HUES64 (cell line): ENCODE results near the gene MBP.

Experiments used
- H3K27ac ChIP-seq: 2 replicates; pipeline ENCODE4 v1.7.0; 2013; ENCODE audit warnings: low read depth, low read length, inconsistent platforms
- H3K27me3 ChIP-seq: 2 replicates; pipeline ENCODE4 v1.6.1; 2013; ENCODE audit warnings: mild to moderate bottlenecking, low read length; ENCODE audit not compliant: insufficient read depth
- H3K36me3 ChIP-seq: 2 replicates; pipeline ENCODE4 v1.6.1; 2013; ENCODE audit warnings: mild to moderate bottlenecking, low read length; ENCODE audit not compliant: insufficient read depth
- H3K4me1 ChIP-seq: 2 replicates; pipeline ENCODE4 v1.6.1; 2013; ENCODE audit warnings: mild to moderate bottlenecking, low read length, moderate library complexity; ENCODE audit not compliant: insufficient read depth
- H3K4me3 ChIP-seq: 2 replicates; pipeline ENCODE4 v1.5.1; 2013; ENCODE audit warnings: mild to moderate bottlenecking, low read length, moderate library complexity
- H3K9ac ChIP-seq: 2 replicates; pipeline ENCODE4 v1.6.1; 2013; ENCODE audit warnings: mild to moderate bottlenecking, low read depth, low read length
- H3K9me3 ChIP-seq: 2 replicates; pipeline ENCODE4 v1.6.1; 2013; ENCODE audit warnings: low read depth, low read length; ENCODE audit not compliant: insufficient read depth
- WGBS: fragments of 150-250, 120-280 bp; methylation state at CpG from one replicate; pipeline ENCODE4 v1.1.7; 2013; ENCODE audit warnings: missing lambda C conversion rate; 5-methylcytosine and 5-hydroxymethylcytosine counted together

Gene MBP

GRCh38 chr18:77111951-77112746, 20.4 kb downstream of the MBP start:
- Histone ChIP-seq H3K36me3 (no peaks in the 10 kb centered on the region), H3K9ac (no peak overlapping the region), H3K4me1 (peaks cover 15% of the 10 kb centered on the region; the same call in 1 of the 2 replicates), H3K27ac (no peak overlapping the region), H3K27me3 (no peaks in the 10 kb centered on the region), H3K4me3 (no peak overlapping the region), H3K9me3 (no peaks in the 10 kb centered on the region)
- 88% methylated on average over 42 of the region's 43 CpGs for WGBS

- H3K4me3 ChIP-seq: no peak overlapping the region
- H3K9ac ChIP-seq: no peak overlapping the region
- WGBS: 77% methylated on average over 11 of the region's 11 CpGs
- H3K27ac ChIP-seq: no peak overlapping the region
- H3K27me3 ChIP-seq: no peaks in the 10 kb centered on the region
- H3K4me1 ChIP-seq: peaks cover 15% of the 10 kb centered on the region; the same call in 1 of the 2 replicates
- no peaks in the 10 kb centered on the region for H3K9me3 ChIP-seq
- H3K36me3 ChIP-seq: no peaks in the 10 kb centered on the region
These were observed 21.1 kb downstream of the MBP start for GRCh38 chr18:77111449-77111848.

- no peak overlapping the region for H3K27ac ChIP-seq
- no peak overlapping the region for H3K9ac ChIP-seq
- H3K9me3 ChIP-seq: no peaks in the 10 kb centered on the region
- WGBS: 94% methylated on average over 14 of the region's 14 CpGs
- H3K4me1 ChIP-seq: peaks cover 15% of the 10 kb centered on the region; the same call in 1 of the 2 replicates
- no peaks in the 10 kb centered on the region for H3K27me3 ChIP-seq
- H3K36me3 ChIP-seq: no peaks in the 10 kb centered on the region
- no peak overlapping the region for H3K4me3 ChIP-seq
These were observed 21.6 kb downstream of the MBP start for GRCh38 chr18:77110936-77111335.

- Histone ChIP-seq H3K36me3 (no peaks in the 10 kb centered on the region), H3K4me1 (peaks cover 15% of the 10 kb centered on the region; the same call in 1 of the 2 replicates), H3K4me3 (no peak overlapping the region), H3K9ac (no peak overlapping the region), H3K27ac (no peak overlapping the region), H3K27me3 (no peaks in the 10 kb centered on the region), H3K9me3 (no peaks in the 10 kb centered on the region)
- 76% methylated on average over 3 of the region's 3 CpGs for WGBS
These were observed 22.2 kb downstream of the MBP start for GRCh38 chr18:77110400-77110799.

- no peak overlapping the region for H3K4me3 ChIP-seq
- 90% methylated on average over 5 of the region's 5 CpGs for WGBS
- no peak overlapping the region for H3K27ac ChIP-seq
- H3K9me3 ChIP-seq: no peaks in the 10 kb centered on the region
- H3K4me1 ChIP-seq: peaks cover 15% of the 10 kb centered on the region; the same call in 1 of the 2 replicates
- H3K27me3 ChIP-seq: no peaks in the 10 kb centered on the region
- H3K9ac ChIP-seq: no peak overlapping the region
- H3K36me3 ChIP-seq: no peaks in the 10 kb centered on the region
These were observed 22.9 kb downstream of the MBP start for GRCh38 chr18:77109648-77110019.

- WGBS: 93% methylated on average over 7 of the region's 7 CpGs
- H3K9ac ChIP-seq: no peak overlapping the region
- H3K27me3 ChIP-seq: no peaks in the 10 kb centered on the region
- no peaks in the 10 kb centered on the region for H3K36me3 ChIP-seq
- H3K4me3 ChIP-seq: no peak overlapping the region
- H3K9me3 ChIP-seq: no peaks in the 10 kb centered on the region
- H3K27ac ChIP-seq: no peak overlapping the region
- H3K4me1 ChIP-seq: peaks cover 11% of the 10 kb centered on the region; the same call in 1 of the 2 replicates
These were observed 23.5 kb downstream of the MBP start for GRCh38 chr18:77108821-77109647.

- 76% methylated on average over 13 of the region's 13 CpGs for WGBS
- H3K9me3 ChIP-seq: no peaks in the 10 kb centered on the region
- H3K9ac ChIP-seq: no peak overlapping the region
- no peak overlapping the region for H3K27ac ChIP-seq
- no peaks in the 10 kb centered on the region for H3K27me3 ChIP-seq
- no peak overlapping the region for H3K4me3 ChIP-seq
- H3K36me3 ChIP-seq: no peaks in the 10 kb centered on the region
- H3K4me1 ChIP-seq: peaks cover 9% of the 10 kb centered on the region; the same call in 1 of the 2 replicates
These were observed 24.4 kb downstream of the MBP start for GRCh38 chr18:77108001-77108692.

GRCh38 chr18:77107292-77107691, 25.3 kb downstream of the MBP start:
- Histone ChIP-seq H3K27me3 (no peaks in the 10 kb centered on the region), H3K9me3 (no peaks in the 10 kb centered on the region), H3K9ac (no peak overlapping the region), H3K27ac (no peak overlapping the region), H3K4me1 (peaks cover 18% of the 10 kb centered on the region; the same call in 1 of the 2 replicates), H3K4me3 (no peak overlapping the region), H3K36me3 (no peaks in the 10 kb centered on the region)
- 73% methylated on average over 5 of the region's 5 CpGs for WGBS

- no peaks in the 10 kb centered on the region for H3K9me3 ChIP-seq
- no peak overlapping the region for H3K4me3 ChIP-seq
- H3K36me3 ChIP-seq: no peaks in the 10 kb centered on the region
- 93% methylated on average over 15 of the region's 15 CpGs for WGBS
- H3K4me1 ChIP-seq: peaks cover 26% of the 10 kb centered on the region; the same call in 1 of the 2 replicates
- H3K9ac ChIP-seq: no peak overlapping the region
- no peaks in the 10 kb centered on the region for H3K27me3 ChIP-seq
- H3K27ac ChIP-seq: no peak overlapping the region
These were observed 26.3 kb downstream of the MBP start for GRCh38 chr18:77106331-77106730.

- no peak overlapping the region for H3K4me3 ChIP-seq
- no peaks in the 10 kb centered on the region for H3K9me3 ChIP-seq
- no peak overlapping the region for H3K27ac ChIP-seq
- H3K4me1 ChIP-seq: peaks cover 33% of the 10 kb centered on the region; the same call in 1 of the 2 replicates
- WGBS: 96% methylated on average over 3 of the region's 3 CpGs
- H3K27me3 ChIP-seq: no peaks in the 10 kb centered on the region
- H3K9ac ChIP-seq: no peak overlapping the region
- H3K36me3 ChIP-seq: no peaks in the 10 kb centered on the region
These were observed 26.9 kb downstream of the MBP start for GRCh38 chr18:77105680-77106079.

GRCh38 chr18:77105028-77105427, 27.6 kb downstream of the MBP start:
- no peak overlapping the region for H3K4me3 ChIP-seq
- H3K9me3 ChIP-seq: no peaks in the 10 kb centered on the region
- 96% methylated on average over 9 of the region's 10 CpGs for WGBS
- peaks cover 33% of the 10 kb centered on the region; the same call in 1 of the 2 replicates for H3K4me1 ChIP-seq
- H3K9ac ChIP-seq: no peak overlapping the region
- no peak overlapping the region for H3K27ac ChIP-seq
- H3K36me3 ChIP-seq: no peaks in the 10 kb centered on the region
- no peaks in the 10 kb centered on the region for H3K27me3 ChIP-seq
